ENCODE measurements around the gene ST14.

DNA sequence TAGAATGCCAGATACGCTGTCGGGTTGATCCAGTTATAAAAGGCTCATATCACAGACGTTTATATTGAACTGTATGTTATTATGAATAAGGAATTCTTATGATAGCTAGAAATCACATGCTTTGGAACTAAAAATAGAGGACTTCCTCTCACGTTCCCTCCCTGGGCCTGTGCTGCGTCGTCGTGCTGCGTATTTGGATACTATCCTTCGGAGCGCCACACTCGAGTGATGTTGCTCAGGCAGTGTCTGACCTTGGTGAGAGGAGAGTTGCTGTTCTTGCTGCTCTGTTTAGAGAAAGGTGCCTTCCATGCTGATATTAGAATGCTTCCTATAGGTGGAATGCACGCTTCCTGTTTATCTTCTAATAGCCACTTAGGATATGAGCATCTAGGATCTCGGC is 20.2 kb upstream of the ST14 start:
- TF ChIP-seq, protein P1, sequence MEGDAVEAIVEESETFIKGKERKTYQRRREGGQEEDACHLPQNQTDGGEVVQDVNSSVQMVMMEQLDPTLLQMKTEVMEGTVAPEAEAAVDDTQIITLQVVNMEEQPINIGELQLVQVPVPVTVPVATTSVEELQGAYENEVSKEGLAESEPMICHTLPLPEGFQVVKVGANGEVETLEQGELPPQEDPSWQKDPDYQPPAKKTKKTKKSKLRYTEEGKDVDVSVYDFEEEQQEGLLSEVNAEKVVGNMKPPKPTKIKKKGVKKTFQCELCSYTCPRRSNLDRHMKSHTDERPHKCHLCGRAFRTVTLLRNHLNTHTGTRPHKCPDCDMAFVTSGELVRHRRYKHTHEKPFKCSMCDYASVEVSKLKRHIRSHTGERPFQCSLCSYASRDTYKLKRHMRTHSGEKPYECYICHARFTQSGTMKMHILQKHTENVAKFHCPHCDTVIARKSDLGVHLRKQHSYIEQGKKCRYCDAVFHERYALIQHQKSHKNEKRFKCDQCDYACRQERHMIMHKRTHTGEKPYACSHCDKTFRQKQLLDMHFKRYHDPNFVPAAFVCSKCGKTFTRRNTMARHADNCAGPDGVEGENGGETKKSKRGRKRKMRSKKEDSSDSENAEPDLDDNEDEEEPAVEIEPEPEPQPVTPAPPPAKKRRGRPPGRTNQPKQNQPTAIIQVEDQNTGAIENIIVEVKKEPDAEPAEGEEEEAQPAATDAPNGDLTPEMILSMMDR (IDR thresholded peaks at IDR 0.05; ENCODE audit: insufficient read depth, low read length), result no peak
- TF ChIP-seq, protein P2, sequence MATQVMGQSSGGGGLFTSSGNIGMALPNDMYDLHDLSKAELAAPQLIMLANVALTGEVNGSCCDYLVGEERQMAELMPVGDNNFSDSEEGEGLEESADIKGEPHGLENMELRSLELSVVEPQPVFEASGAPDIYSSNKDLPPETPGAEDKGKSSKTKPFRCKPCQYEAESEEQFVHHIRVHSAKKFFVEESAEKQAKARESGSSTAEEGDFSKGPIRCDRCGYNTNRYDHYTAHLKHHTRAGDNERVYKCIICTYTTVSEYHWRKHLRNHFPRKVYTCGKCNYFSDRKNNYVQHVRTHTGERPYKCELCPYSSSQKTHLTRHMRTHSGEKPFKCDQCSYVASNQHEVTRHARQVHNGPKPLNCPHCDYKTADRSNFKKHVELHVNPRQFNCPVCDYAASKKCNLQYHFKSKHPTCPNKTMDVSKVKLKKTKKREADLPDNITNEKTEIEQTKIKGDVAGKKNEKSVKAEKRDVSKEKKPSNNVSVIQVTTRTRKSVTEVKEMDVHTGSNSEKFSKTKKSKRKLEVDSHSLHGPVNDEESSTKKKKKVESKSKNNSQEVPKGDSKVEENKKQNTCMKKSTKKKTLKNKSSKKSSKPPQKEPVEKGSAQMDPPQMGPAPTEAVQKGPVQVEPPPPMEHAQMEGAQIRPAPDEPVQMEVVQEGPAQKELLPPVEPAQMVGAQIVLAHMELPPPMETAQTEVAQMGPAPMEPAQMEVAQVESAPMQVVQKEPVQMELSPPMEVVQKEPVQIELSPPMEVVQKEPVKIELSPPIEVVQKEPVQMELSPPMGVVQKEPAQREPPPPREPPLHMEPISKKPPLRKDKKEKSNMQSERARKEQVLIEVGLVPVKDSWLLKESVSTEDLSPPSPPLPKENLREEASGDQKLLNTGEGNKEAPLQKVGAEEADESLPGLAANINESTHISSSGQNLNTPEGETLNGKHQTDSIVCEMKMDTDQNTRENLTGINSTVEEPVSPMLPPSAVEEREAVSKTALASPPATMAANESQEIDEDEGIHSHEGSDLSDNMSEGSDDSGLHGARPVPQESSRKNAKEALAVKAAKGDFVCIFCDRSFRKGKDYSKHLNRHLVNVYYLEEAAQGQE (IDR thresholded peaks at IDR 0.05; ENCODE audit: insufficient replicate concordance, low read depth), result no peak
